GM21717 (cell line): Measurements from ENCODE around the gene RUNX3.
"Not testable (repeated sequence)": the region's sequence is repeated elsewhere in the genome, so short reads cannot be mapped to it uniquely, and the experiment has no call there.

Experiments used
- ATAC-seq: cut with Tn5 transposase; IDR thresholded peaks from one replicate; pipeline ENCODE4 v1.9.1; 2021; ENCODE audit warnings: mild to moderate bottlenecking, moderate library complexity; ENCODE audit not compliant: unreplicated experiment

RUNX3 gene

GRCh38 chr1:24914226-24915069 is 15.6 kb downstream of the RUNX3 start:
- ATAC-seq = no peak

- ATAC-seq = no peak
These were observed 16.4 kb downstream of the RUNX3 start for GRCh38 chr1:24913616-24914225.

- no peak for ATAC-seq
These were observed 16.8 kb downstream of the RUNX3 start for GRCh38 chr1:24913274-24913604.

GRCh38 chr1:24912376-24913273 is 17.5 kb downstream of the RUNX3 start:
- no peak for ATAC-seq

- ATAC-seq = no peak
These were observed 18.4 kb downstream of the RUNX3 start for GRCh38 chr1:24911651-24912155.

GRCh38 chr1:24910751-24911650 is 19.1 kb downstream of the RUNX3 start:
- ATAC-seq = no peak

- ATAC-seq = no peak
These were observed 19.9 kb downstream of the RUNX3 start for GRCh38 chr1:24910210-24910609.

GRCh38 chr1:24909388-24909898 is 20.6 kb downstream of the RUNX3 start:
- no peak for ATAC-seq

- ATAC-seq = no peak
These were observed 21.4 kb downstream of the RUNX3 start for GRCh38 chr1:24908591-24909259.

- ATAC-seq = not testable (repeated sequence)
These were observed 22.3 kb downstream of the RUNX3 start for GRCh38 chr1:24907587-24908294.

GRCh38 chr1:24906760-24907490 is 23.2 kb downstream of the RUNX3 start:
- ATAC-seq = no peak

- ATAC-seq = no peak
These were observed 23.9 kb downstream of the RUNX3 start for GRCh38 chr1:24905979-24906720.

GRCh38 chr1:24905355-24905978 is 24.6 kb downstream of the RUNX3 start:
- ATAC-seq = no peak

- ATAC-seq = no peak
These were observed 25.2 kb downstream of the RUNX3 start for GRCh38 chr1:24904731-24905354.

GRCh38 chr1:24903955-24904730 is 25.9 kb downstream of the RUNX3 start:
- ATAC-seq = no peak

GRCh38 chr1:24903560-24903954 is 26.5 kb downstream of the RUNX3 start:
- no peak for ATAC-seq
